ENCODE measurements around the gene ZC2HC1B.

Gene ZC2HC1B

DNA sequence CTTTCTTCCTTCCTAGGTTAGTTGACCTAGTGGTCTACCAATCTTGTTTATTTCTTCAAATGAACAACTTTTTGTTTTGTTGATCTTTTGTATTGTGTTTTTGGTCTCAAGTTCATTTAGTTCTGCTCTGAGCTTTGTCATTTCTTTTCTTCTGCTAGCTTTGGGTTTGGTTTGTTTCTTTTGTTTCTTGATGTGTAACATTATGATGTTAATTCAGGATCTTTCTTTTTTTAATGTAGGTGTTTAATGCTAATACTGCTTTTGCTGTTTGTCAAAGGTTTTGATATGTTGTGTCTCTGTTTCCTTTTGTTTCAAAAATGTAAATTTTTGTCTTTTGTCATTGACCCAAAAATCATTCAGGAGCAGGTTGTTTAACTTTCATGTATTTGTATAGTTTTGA, 65.7 kb downstream of the ZC2HC1B start:
- no peak for DNase-seq (ENCODE audit: low read depth in 1 of 2, low spot score in 1 of 2)

DNA sequence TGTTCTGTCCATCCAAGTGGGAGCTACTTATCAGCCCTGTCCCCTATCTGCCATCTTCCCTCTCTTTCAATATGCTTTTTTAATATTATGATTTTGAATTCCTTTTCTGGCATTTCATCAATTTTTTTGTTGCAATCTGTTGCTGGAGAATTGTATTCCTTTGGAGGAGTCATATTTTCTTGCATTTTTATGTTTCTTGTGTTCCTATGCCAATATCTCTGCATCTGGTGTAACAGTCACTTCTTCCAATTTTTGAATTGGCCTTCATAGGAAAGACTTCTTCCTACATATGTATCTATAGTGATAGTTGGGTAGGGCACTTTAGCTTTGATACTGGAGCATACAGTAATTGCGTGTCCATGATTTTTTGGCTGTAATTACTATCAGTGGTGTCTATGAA, 70.1 kb downstream of the ZC2HC1B start:
- DNase-seq (ENCODE audit: low read depth in 1 of 2, low spot score in 1 of 2), result no peak

- DNase-seq (ENCODE audit: low read depth in 1 of 2, low spot score in 1 of 2), result no peak
These were observed 70.6 kb downstream of the ZC2HC1B start for GRCh38 chr6:143934867-143935266.

GRCh38 chr6:143936347-143936746, 72.1 kb downstream of the ZC2HC1B start:
- DNase-seq (ENCODE audit: low read depth in 1 of 2, low spot score in 1 of 2), result no peak

- no peak for DNase-seq (ENCODE audit: low read depth in 1 of 2, low spot score in 1 of 2)
These were observed 72.7 kb downstream of the ZC2HC1B start for GRCh38 chr6:143936778-143937667.

DNA sequence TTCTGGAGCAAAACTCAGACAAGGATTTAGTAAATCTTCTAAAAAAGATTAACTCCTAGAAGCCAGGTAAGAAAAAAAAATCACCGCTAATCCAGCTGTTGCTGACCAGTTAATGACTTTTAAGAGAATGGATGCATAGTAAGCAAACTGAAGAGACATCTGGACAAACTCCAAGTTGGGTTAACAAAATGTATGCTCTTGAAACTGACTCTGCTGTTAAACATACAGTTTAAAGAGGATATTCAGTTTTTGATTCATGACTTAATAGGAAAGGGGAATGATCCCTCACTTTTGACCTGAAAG, 73.3 kb downstream of the ZC2HC1B start:
- no peak for DNase-seq (ENCODE audit: low read depth in 1 of 2, low spot score in 1 of 2)

- DNase-seq (ENCODE audit: low read depth in 1 of 2, low spot score in 1 of 2), result no peak
These were observed 75.1 kb downstream of the ZC2HC1B start for GRCh38 chr6:143939364-143939763.

DNA sequence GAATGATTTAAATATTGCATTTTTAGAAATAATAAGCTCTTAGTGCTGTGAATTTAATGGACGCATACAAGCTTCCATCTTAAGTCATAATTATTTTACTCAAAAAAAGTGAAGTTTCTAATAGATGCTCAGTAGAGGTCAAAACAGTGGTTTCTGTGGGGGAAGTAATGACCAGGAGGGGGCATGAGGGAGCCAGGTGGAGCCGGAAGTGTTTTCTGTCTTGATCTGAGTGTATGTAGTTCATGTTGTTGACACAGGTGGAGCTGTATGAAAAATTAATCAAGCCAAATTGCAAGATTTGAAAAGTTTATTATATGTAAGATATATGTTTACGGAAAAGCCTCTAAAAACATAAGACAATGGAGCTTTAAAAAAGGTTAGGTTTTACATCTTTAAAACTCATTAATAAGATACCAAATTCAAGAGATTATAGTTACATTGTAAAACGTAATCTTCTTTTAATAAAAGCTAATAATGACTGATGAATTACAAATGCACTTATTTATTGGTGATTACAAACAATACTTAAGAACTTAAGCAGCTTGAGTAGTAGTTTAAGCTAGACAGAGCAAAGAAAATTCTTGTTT, 75.8 kb downstream of the ZC2HC1B start:
- DNase-seq (ENCODE audit: low read depth in 1 of 2, low spot score in 1 of 2), result peak in 1 of 2 donors; percentile 23

- DNase-seq (ENCODE audit: low read depth in 1 of 2, low spot score in 1 of 2), result peak; percentile 10 to 26
These were observed 77.8 kb downstream of the ZC2HC1B start for GRCh38 chr6:143941852-143942627.

DNA sequence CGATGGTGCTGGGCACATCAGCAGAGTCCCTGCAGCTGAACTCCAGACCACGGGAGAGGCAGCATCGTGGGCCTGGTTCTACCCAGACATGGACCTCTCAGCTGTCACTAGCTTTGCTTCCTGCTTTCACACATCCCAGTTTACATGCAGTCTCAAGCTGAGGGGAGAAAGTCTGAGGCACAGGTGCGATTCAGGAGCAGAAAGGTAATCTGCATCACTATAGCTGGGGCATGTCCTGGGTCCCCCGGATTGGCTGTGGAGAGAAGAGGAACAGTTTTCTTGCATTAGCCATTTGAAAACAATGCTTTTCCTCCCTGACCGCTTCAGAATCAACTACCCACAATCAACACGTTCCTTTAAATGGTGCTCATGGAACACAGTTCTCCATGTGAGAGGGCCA, 83.9 kb downstream of the ZC2HC1B start:
- DNase-seq (ENCODE audit: low read depth in 1 of 2, low spot score in 1 of 2), result no peak

- DNase-seq (ENCODE audit: low read depth in 1 of 2, low spot score in 1 of 2), result no peak
These were observed 85.3 kb downstream of the ZC2HC1B start for GRCh38 chr6:143949535-143949934.

DNA sequence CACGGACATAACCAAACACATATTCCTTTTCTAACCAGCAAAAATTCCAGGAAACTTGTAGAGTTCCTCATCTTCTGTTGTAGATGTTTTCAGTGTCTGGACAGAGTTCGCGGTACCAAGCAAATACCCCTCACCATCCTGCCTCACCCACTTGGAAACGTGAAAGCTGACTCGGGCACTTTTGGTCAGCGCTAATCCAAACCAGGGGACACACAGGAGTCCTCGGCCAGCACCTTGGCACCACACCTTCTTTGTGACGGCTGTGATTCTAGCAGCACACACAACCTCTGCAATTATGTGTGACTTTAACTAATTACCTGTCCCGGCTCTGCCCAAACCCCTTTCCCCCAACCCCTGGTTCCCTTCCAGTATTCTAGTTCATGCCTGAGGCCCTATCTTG, 85.7 kb downstream of the ZC2HC1B start:
- DNase-seq (ENCODE audit: low read depth in 1 of 2, low spot score in 1 of 2), result no peak

DNA sequence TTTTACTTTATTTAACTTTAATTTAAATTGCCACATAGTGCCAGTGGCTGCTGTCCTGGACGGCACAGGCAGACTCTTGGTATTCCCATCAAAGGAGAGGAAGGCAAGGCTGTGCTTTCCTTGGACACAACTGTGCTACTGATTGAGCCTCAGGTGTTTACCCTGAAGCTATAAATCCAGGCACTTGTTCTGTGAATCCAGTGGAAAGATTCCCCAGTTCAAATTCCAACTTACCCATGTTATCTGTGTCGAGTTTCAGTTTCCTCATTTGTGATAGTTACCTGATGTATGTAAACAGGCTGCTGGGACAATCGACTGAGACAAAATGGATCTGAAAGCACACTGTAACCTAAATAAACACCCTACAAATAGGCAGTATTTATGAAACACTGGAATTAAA, 86.6 kb downstream of the ZC2HC1B start:
- no peak for DNase-seq (ENCODE audit: low read depth in 1 of 2, low spot score in 1 of 2)

DNA sequence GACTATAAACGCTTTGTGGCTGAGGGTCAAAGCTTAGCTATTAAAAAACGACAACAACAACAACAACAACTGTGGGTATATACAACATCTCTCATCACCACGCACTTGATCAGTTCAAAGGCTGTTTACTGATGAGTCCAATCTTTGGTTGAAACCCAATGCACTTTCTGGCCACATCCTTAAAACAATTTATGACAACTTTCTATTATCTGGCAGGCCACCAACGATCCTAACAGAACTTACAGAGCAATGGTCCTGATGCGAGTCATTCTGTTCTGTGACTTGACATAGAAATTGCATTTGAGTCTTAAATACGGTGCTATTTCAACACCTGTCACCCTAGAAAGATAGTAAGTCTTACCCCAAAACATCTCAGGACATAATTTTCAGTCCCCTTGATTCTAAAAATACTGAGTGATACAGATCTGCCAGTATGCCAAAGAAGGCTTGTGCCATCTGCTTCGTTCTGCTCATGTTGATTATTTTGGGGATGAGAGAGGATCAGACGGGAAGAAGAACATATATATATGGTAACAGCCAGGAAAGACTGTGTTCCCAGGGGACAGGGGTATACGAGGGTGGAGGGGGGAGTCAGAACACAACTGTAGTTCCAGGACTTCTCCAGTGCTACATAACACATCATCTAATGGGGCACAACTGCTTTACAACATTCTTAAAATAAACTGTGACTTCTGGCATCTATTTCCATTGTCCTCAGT, 87.9 kb downstream of the ZC2HC1B start:
- DNase-seq (ENCODE audit: low read depth in 1 of 2, low spot score in 1 of 2), result no peak

DNA sequence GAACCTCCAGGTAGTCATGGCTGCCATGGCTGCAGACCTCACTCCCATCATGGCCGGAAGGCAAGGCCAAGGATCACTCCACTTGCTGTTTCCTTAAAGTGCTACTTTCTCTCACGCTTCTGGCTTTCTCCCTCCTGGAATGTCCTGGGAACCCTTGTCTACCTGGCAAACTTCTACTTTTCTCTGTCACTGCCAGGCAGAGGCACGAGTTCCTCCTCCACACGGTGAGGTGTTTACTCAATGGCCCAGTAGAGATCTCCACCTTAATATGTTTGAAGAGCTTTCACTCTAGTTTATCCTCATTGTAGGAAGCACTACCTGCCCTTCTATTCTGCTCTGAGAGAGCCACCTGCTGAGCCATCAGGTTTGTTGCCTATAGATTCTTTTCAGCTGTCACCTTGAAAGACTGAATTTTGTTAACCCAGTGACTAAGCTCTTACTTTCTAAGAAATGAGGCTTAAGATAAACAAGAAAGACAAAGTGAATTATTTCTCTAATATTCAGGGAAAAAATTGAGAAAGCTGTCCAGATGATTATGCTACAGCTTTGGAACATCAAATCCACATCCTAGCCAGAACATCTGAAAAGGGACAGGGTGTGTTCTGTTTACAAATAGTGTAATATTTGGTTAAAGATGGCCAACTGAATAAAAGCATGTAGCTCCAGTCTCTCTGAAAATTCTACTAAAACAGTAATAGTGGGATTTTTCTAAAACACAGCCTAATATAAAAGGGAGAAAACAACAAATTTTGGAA, 88.8 kb downstream of the ZC2HC1B start:
- DNase-seq (ENCODE audit: low read depth in 1 of 2, low spot score in 1 of 2), result no peak

DNA sequence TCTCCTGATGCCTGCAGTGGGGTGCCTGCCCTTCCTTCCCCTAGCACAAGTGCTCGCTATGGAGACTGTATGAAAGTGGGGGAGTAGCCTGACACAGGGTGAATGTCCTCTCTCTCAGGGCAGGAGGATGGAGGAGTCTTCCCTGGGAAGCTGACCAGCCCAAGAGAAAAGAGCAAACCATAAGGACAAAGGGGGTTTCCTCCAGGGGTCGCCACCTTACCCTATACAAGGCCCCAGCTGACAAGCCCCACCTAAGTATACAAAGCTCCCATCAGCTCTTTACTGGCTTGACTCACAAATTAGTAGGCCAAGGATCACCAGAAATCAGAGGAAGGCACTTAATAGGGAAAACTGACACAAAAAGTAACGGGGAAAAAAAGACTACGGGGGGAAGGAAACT, 89.6 kb downstream of the ZC2HC1B start:
- no peak for DNase-seq (ENCODE audit: low read depth in 1 of 2, low spot score in 1 of 2)

GRCh38 chr6:143955971-143956370, 91.7 kb downstream of the ZC2HC1B start:
- no peak for DNase-seq (ENCODE audit: low read depth in 1 of 2, low spot score in 1 of 2)

DNA sequence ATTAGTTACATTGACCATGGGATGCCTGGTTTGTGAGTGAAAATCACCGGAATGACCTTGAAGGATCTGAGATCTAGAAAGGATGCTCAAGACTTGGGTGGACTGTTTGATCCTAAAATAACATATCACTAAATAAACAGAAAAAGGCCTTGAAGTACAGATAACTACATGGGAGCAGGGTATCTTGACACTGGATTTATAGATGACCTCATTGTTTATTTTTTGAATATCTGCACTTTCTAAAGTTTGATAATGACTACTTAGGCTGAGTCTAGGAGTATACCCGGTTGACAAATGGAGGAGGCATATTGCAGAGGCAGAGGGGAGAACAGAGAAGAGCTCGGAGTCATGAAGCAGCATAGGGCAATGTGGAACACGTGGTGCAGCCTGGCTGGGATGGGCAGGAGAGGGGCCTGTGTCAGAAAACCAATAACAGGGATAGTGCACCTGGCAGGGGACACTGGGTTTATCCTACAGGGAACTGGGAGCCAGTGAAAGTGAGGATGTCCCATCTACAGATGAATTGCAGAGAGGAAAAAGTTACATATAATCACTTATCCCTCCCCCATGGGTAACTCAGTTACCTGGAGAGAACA, 93.5 kb downstream of the ZC2HC1B start:
- DNase-seq (ENCODE audit: low read depth in 1 of 2, low spot score in 1 of 2), result no peak

GRCh38 chr6:143958839-143959399, 94.6 kb downstream of the ZC2HC1B start:
- DNase-seq (ENCODE audit: low read depth in 1 of 2, low spot score in 1 of 2), result no peak

DNA sequence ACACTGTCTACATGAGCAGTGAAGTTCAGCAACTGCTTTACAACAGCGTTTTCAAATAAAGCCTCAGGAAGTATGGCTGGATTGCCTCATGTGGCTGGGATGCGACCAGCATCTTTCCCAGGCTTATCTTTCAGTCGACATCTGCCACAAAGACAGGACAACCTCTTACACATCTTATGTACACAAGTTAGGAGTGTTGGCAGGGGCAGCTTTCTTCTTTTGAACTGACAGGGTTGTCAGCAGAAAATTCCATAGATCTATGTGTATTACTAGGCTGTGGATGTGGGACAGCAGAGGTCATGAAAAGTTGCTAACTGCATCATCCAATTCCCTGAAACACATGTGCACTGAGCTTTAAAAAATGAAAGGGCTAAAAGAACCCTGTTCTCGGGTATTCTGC, 95.7 kb downstream of the ZC2HC1B start:
- DNase-seq (ENCODE audit: low read depth in 1 of 2, low spot score in 1 of 2), result no peak

Data from activated T-helper 1 cell treated with anti-CD3 and anti-CD28 coated beads, Interleukin-2, amount 50 U/mL, for 16 hours (primary cell).